GM23248 (cell line): Measurements from ENCODE around the gene GLCCI1. TPM values are rescaled to one million over a fixed set of nuclear protein-coding genes. Genes with fewer than 3 reads are reported as not detected.
"Not testable (repeated sequence)": the region's sequence is repeated elsewhere in the genome, so short reads cannot be mapped to it uniquely, and the experiment has no call there.

ENCODE experiments used
- DNase-seq: peaks from one replicate; pipeline ENCODE4 v3.0.0-alpha.2; 2015
- H2AFZ ChIP-seq: fragments of 200-600 bp; sonication (generic); 2 replicates; pipeline ENCODE4 v1.6.1; 2016; ENCODE audit warnings: antibody characterized with exemption
- H3F3A ChIP-seq: fragments of 200-600 bp; sonication (generic); 2 replicates; pipeline ENCODE4 v1.6.1; 2016; ENCODE audit warnings: mild to moderate bottlenecking, antibody characterized with exemption, mixed run types; ENCODE audit not compliant: insufficient read depth
- H3K27ac ChIP-seq: fragments of 200-600 bp; sonication (generic); 2 replicates; pipeline ENCODE4 v1.5.1; 2016; ENCODE audit warnings: mild to moderate bottlenecking
- H3K27me3 ChIP-seq: fragments of 200-600 bp; sonication (generic); replicated peaks from 2 replicates; pipeline ENCODE4 v1.6.1; 2016; ENCODE audit warnings: mild to moderate bottlenecking; ENCODE audit not compliant: insufficient read depth
- H3K36me3 ChIP-seq: fragments of 200-600 bp; sonication (generic); 2 replicates; pipeline ENCODE4 v1.6.1; 2016; ENCODE audit warnings: low read depth, mild to moderate bottlenecking
- H3K4me1 ChIP-seq: fragments of 200-600 bp; sonication (generic); 2 replicates; pipeline ENCODE4 v1.6.1; 2016; ENCODE audit warnings: mild to moderate bottlenecking; ENCODE audit not compliant: insufficient read depth
- H3K4me2 ChIP-seq: fragments of 200-600 bp; sonication (generic); one replicate; pipeline ENCODE4 v1.6.1; 2016; ENCODE audit warnings: mild to moderate bottlenecking; ENCODE audit not compliant: unreplicated experiment
- H3K4me3 ChIP-seq: fragments of 200-600 bp; sonication (generic); 2 replicates; pipeline ENCODE4 v1.5.1; 2016; ENCODE audit warnings: mild to moderate bottlenecking
- H3K79me2 ChIP-seq: fragments of 200-600 bp; sonication (generic); 2 replicates; pipeline ENCODE4 v1.6.1; 2016; ENCODE audit warnings: mild to moderate bottlenecking; ENCODE audit not compliant: insufficient read depth
- H3K9ac ChIP-seq: fragments of 200-600 bp; sonication (generic); 2 replicates; pipeline ENCODE4 v1.6.1; 2016; ENCODE audit warnings: mild to moderate bottlenecking
- H3K9me2 ChIP-seq: fragments of 200-600 bp; sonication (generic); 2 replicates; pipeline ENCODE4 v1.6.1; 2016; ENCODE audit warnings: mixed run types, mild to moderate bottlenecking, moderate library complexity; ENCODE audit not compliant: insufficient read depth
- H3K9me3 ChIP-seq: fragments of 200-600 bp; sonication (generic); one replicate; pipeline ENCODE4 v1.6.1; 2017; ENCODE audit warnings: low read depth
- H4K20me1 ChIP-seq: fragments of 200-600 bp; sonication (generic); 2 replicates; pipeline ENCODE4 v1.6.0; 2016; ENCODE audit not compliant: insufficient read depth
- EZH2 ChIP-seq: fragments of 200-600 bp; sonication (generic); IDR thresholded peaks from 2 replicates; pipeline ENCODE4 v1.6.1; 2018; ENCODE audit warnings: antibody characterized with exemption, mild to moderate bottlenecking; ENCODE audit not compliant: insufficient read depth, poor library complexity, severe bottlenecking
- EZH2phosphoT487 ChIP-seq: fragments of 200-600 bp; sonication (generic); IDR thresholded peaks from 2 replicates; pipeline ENCODE4 v1.6.1; 2018; ENCODE audit warnings: antibody characterized with exemption, moderate library complexity, mild to moderate bottlenecking, low read depth; ENCODE audit not compliant: insufficient read depth
- WGBS, 2 experiments: methylation state at CpG; one replicate each; pipeline ENCODE4 v1.1.6; 2015 to 2017; ENCODE audit warnings: low lambda C conversion rate in 2 of 2, low coverage in 1 of 2; ENCODE audit errors: missing lambda C conversion rate in 2 of 2; 5-methylcytosine and 5-hydroxymethylcytosine counted together
- in situ Hi-C: fragments of 300-500 bp; cut with MboI; formaldehyde crosslinking; loops from 2 replicates; pipeline ENCODE4 v1.15.0; 2020
- polyA plus RNA-seq: library from polyadenylated mRNA; unstranded; fragments of >200 nt; fragmentation: Nextera tagmentation; extraction: Ambion mirVana; gene quantifications from 2 replicates; pipeline ENCODE4 v1.2.1, GENCODE V29; 2016
- total RNA-seq: library from RNA; depleted of rRNA; stranded (reverse); fragments of >200 nt; shearing (Covaris generic); gene quantifications from 2 replicates; pipeline ENCODE4 v1.2.3, GENCODE V29; 2014

Gene GLCCI1
- total and polyA plus RNA-seq, 2 experiments from 2014 or later: 2.5 to 3.0 TPM

GRCh38 chr7:8058322-8058721 lies 89.7 kb downstream of the GLCCI1 start:
- no peaks in the 10 kb centered on the region for H3K27me3 ChIP-seq
- DNase-seq: no peak
- no peak overlapping the region for H3K27ac ChIP-seq

GRCh38 chr7:8058852-8059251 lies 90.3 kb downstream of the GLCCI1 start:
- WGBS, 2 experiments: 79 to 83% methylated on average over 4 of the region's 4 CpGs

More at GRCh38 chr7:8058322-8058721, 89.7 kb downstream of the GLCCI1 start:
- no peaks in the 10 kb centered on the region for H3K9me3 ChIP-seq
- no peak overlapping the region for H3K9ac ChIP-seq
- in situ Hi-C loops: no loop called here
- no peak overlapping the region for H3K4me2 ChIP-seq
- no peak overlapping the region for H2AFZ ChIP-seq
- no peak overlapping the region for H3K4me3 ChIP-seq
- H3K9me2 ChIP-seq: no peaks in the 10 kb centered on the region
- H3K4me1 ChIP-seq: peaks cover 10% of the 10 kb centered on the region; the same call in 1 of the 2 replicates
- no peaks in the 10 kb centered on the region for H3K79me2 ChIP-seq
- no peaks in the 10 kb centered on the region for H4K20me1 ChIP-seq
- no peak for TF ChIP-seq EZH2phosphoT487
- TF ChIP-seq EZH2: no peak
- 0 out of 2 replicates have a peak, but pooled peaks cover 3% of the 10 kb centered on the region for H3K36me3 ChIP-seq
- no peaks in the 10 kb centered on the region for H3F3A ChIP-seq

GRCh38 chr7:8060241-8060640 lies 91.6 kb downstream of the GLCCI1 start:
- H3K79me2 ChIP-seq: no peaks in the 10 kb centered on the region
- WGBS, 2 experiments: 72% methylated on average over 3 of the region's 3 CpGs
- H3K4me1 ChIP-seq: peaks cover 16% of the 10 kb centered on the region; the same call in 1 of the 2 replicates
- no peak overlapping the region for H3K9ac ChIP-seq
- no peak overlapping the region for H3K4me2 ChIP-seq
- H3K4me3 ChIP-seq: no peak overlapping the region
- no peaks in the 10 kb centered on the region for H3K27me3 ChIP-seq
- H3K9me2 ChIP-seq: no peaks in the 10 kb centered on the region
- no peak for TF ChIP-seq EZH2
- no peak for TF ChIP-seq EZH2phosphoT487
- in situ Hi-C loops: no loop called here
- no peaks in the 10 kb centered on the region for H4K20me1 ChIP-seq
- no peak overlapping the region for H2AFZ ChIP-seq
- no peaks in the 10 kb centered on the region for H3K9me3 ChIP-seq
- H3K27ac ChIP-seq: no peak overlapping the region
- 0 out of 2 replicates have a peak, but pooled peaks cover 3% of the 10 kb centered on the region for H3K36me3 ChIP-seq
- H3F3A ChIP-seq: peaks cover 3% of the 10 kb centered on the region; the same call in 1 of the 2 replicates
- peak; percentile 7 for DNase-seq

More at GRCh38 chr7:8058852-8059251, 90.3 kb downstream of the GLCCI1 start:
- in situ Hi-C loops: no loop called here
- H3K9me2 ChIP-seq: no peaks in the 10 kb centered on the region
- H3K27ac ChIP-seq: no peak overlapping the region
- no peak for TF ChIP-seq EZH2
- no peak for TF ChIP-seq EZH2phosphoT487
- H3K27me3 ChIP-seq: no peaks in the 10 kb centered on the region
- 0 out of 2 replicates have a peak, but pooled peaks cover 3% of the 10 kb centered on the region for H3K36me3 ChIP-seq
- peaks cover 10% of the 10 kb centered on the region; the same call in 1 of the 2 replicates for H3K4me1 ChIP-seq
- H3K79me2 ChIP-seq: no peaks in the 10 kb centered on the region
- no peaks in the 10 kb centered on the region for H3F3A ChIP-seq
- H3K4me3 ChIP-seq: no peak overlapping the region
- no peaks in the 10 kb centered on the region for H3K9me3 ChIP-seq
- no peak overlapping the region for H2AFZ ChIP-seq
- H4K20me1 ChIP-seq: no peaks in the 10 kb centered on the region
- no peak for DNase-seq
- no peak overlapping the region for H3K4me2 ChIP-seq
- H3K9ac ChIP-seq: no peak overlapping the region

GRCh38 chr7:8063300-8063699 lies 94.7 kb downstream of the GLCCI1 start:
- DNase-seq, H2AFZ ChIP-seq, H3K27me3 ChIP-seq, in situ Hi-C loops, H3K4me3 ChIP-seq, H3K9me3 ChIP-seq, H3K9me2 ChIP-seq, H3K27ac ChIP-seq, H4K20me1 ChIP-seq, H3K36me3 ChIP-seq, H3F3A ChIP-seq, H3K9ac ChIP-seq, H3K4me2 ChIP-seq, H3K79me2 ChIP-seq: not testable (repeated sequence)
- H3K4me1 ChIP-seq: peaks cover 18% of the 10 kb centered on the region
- whole genome bisulfite sequencing, 2 experiments: 92 to 93% methylated on average over 5 of the region's 5 CpGs

- H3K27ac ChIP-seq: no peak overlapping the region
- H3K4me3 ChIP-seq: no peak overlapping the region
- H3F3A ChIP-seq: peaks cover 4% of the 10 kb centered on the region; the same call in 1 of the 2 replicates
- no peaks in the 10 kb centered on the region for H3K27me3 ChIP-seq
- H3K4me2 ChIP-seq: no peak overlapping the region
- peak; percentile 6 for DNase-seq
- H3K9me3 ChIP-seq: no peaks in the 10 kb centered on the region
- H3K9me2 ChIP-seq: no peaks in the 10 kb centered on the region
- peaks cover 18% of the 10 kb centered on the region for H3K4me1 ChIP-seq
- no peaks in the 10 kb centered on the region for H4K20me1 ChIP-seq
- 0 out of 2 replicates have a peak, but pooled peaks cover 3% of the 10 kb centered on the region for H3K36me3 ChIP-seq
- H3K79me2 ChIP-seq: no peaks in the 10 kb centered on the region
- H3K9ac ChIP-seq: no peak overlapping the region
- TF ChIP-seq EZH2: no peak
- TF ChIP-seq EZH2phosphoT487: no peak
- in situ Hi-C loops: no loop called here
- H2AFZ ChIP-seq: no peak overlapping the region
Measured at GRCh38 chr7:8063706-8064297, 95.2 kb downstream of the GLCCI1 start.
